Iris pigment epithelial cell (primary cell): ENCODE measurements around the gene DOCK1.
"Not testable (repeated sequence)": the region's sequence is repeated elsewhere in the genome, so short reads cannot be mapped to it uniquely, and the experiment has no call there.

Source experiments
- DNase-seq: peaks from one replicate; pipeline ENCODE4 v3.0.0-alpha.2; 2011; ENCODE audit warnings: low read depth

The DOCK1 gene

DNA sequence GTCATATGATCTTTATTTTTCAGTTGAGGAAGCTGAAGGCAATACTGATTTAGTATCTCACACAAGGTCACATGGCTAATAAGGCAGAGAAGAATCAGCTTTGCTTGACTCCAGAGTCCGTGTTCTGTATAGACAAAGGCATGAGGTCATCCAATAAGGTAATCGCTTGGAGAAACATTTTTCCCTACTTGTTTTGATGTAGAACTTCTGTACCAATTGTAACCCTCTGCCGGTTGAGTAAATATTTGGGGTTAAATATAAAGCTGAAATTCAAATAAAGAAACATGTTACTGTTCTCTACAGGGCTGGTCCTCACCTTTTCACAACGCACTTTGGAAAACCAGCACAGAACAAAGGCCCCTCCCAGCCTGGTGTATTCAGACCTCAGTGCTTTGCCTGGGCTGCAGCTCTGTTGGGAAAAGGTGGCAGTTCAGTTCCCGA, 374.1 kb downstream of the DOCK1 start:
- DNase-seq: no peak

DNA sequence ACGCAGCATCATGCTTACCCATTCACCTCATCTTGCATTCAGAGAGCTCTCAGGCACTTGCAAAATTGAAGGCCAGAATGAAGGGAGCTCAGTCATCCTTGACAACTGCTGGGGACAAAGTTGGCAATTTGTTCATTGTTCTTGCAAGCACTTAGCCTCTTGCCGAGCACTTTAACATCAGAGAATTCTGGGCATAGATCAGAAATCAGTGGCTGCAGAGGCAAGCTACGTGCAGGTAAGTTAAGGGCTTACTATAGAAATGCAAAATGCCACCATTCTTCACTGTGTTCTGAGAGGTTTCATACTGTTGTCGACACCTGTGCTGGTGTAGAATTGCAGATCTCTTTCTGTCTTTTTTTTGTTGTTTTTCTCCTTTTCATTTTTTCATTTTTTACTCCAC, 375.2 kb downstream of the DOCK1 start:
- no peak for DNase-seq

DNA sequence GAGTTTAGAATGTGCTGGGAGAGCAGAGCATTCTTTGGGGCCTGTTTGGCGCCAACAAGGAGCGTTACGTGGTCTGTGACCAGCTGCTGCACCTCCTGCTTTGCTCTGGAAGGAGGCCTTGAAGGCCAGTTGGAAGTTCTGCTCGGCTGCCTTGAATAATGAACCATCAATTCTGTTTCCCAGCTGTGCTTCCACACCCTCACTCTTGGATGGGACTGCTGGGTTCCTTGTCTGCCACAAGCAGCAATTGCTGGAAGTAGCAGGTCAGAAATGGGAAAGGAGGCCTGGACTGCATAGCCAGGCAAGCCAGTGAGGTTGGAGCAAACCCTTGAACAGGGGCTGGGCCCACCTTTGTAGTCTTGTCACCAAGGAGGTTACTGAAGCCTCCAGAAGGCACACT, 377.8 kb downstream of the DOCK1 start:
- DNase-seq: no peak

DNA sequence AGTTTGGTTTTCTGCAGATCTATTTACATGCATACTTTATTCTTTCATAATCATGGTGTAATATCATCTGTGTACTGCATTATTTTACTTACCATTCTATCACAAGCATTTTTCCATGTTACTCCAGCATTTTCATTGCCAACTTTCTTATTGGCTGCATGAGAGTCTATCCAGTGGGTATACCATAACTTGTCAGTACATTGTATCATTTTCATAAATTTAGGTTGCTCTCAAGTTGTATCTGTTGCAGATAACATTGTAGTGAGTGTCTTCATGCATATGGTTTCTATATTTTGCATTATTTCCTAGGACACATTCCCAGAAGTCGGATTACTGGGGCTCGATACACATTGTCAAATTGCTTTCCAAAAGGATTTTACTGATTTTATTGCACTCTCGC, 378.3 kb downstream of the DOCK1 start:
- DNase-seq: no peak

DNA sequence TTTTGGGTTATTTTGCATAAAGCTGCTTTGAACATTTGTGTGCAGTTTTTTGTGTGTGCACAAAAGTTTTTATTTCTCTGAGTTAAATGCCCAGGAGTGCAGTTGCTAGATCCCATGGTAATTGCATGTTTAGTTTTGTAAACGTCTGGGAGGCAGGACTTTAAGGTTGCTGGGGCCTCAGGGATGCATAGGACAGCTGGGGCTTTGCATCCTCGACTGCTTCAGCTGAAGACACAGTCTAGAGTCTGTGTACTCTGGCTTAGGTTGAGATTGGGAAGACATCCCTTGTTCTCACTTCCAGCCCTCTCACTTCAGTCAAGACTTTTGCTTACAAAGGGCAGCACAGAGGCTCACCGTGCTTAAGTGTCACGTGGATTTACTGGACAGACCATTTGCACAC, 385.6 kb downstream of the DOCK1 start:
- no peak for DNase-seq

DNA sequence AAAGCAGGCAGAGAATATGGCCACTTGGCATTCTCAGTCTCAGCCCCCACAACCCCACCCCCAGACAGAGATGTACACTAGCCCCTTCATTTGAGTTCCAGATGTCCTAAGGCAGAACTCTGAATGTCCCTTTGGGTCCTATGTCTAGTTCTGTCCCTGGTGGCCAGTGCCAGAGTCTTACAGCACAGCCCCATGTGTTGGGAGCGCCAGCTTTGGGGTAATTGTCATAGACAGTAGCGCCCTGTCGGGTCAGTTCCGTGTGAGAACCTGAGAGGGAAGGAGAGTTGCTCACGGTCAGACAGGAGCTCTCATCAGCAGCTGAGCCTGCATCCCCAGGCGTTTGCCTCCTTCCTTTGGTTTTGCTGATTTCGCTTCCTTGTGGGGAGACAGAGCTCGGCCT, 386.1 kb downstream of the DOCK1 start:
- DNase-seq: no peak

DNA sequence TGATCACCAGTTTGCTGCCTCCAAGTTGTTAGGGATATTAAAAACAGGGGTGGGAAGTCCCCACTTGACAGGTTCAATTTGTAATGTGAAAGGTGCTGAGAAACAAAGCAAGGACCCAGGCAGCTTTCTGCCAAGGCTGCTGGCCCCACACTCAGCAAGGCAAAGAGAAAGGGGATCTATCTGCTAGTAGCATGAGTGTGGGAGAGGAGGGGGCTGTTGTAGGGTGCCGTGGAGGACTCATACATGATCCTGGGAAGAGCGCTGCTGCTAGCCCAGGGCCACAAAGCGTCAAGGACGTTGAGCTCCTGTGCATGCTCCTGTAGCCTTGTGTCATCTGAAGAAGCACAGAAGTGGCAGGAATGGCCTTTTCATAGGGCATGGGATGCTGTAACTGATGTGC, 387.7 kb downstream of the DOCK1 start:
- DNase-seq: no peak

DNA sequence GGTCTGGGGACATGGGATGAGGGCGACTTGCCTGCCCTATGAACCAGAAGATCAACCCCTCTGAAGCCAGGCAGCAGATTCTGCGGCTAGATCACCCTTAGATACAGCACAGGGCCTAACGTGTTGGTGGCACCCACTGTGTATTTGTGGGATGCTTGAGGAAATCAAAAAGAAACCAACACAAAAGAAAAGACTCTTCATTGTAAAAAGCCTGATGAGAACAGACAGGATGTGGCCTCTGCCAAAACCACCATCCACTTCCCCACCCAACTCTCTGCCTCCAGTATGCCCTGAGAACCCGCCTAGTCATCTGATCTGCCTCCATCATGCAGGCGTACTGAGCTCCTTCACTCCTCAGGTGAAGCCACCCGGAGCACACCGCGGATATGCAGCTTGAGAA, 388.4 kb downstream of the DOCK1 start:
- DNase-seq: no peak

DNA sequence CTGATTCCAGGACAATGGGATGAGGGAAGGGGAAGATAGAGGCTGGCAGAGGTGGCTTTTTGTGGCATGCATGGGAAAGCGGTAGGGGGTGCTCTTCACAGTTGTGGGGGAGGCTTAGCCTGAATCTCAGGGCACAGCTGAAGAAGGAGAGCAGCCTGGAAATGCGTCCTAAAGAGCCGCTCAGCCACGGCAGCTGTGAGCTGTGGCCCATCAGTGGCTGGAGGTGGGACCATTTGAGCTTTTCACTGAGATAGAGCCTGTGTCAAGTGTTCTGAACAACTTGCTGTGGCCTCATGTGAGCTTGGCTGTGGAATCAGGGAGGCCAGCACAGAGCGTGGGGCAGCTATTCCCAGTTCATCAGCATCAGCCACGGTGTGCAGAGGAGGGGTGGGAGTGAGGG, 391.5 kb downstream of the DOCK1 start:
- no peak for DNase-seq

DNA sequence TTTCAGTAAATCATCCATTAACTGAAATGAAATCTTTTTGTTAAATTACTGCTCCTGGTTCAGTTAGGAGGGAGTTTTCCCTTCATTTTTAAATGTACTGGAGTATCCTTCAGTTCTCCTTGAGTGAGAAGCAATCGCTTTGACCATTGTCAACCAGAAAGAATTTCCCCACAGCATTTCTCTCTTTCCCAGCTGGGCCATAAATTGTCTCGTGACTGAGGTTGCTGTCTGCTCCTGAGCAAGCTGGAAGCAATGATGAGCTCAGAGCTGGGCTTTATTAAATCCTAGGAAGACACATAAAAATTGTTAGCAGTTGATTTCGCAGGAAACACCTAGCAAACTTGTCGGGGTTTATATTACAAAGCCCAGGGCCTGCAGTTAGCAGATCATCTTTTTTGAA, 393.2 kb downstream of the DOCK1 start:
- DNase-seq: no peak

DNA sequence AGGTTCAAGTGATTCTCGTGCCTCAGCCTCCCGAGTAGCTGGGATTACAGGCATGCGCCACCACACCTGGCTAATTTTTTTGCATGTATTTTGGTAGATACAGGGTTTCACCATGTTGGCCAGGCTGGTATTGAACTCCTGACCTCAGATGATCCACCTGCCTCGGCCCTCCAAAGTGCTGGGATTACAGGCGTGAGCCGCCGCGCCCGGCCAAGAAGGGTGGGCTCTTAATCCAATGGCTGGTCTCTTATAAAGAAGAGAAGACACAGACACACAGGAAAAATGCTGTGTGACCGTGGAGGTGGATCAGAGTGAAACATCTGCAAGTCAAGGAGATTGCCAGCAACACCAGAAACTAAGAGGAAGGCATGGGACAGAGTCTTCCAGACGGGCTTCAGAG, 394.0 kb downstream of the DOCK1 start:
- not testable (repeated sequence) for DNase-seq

DNA sequence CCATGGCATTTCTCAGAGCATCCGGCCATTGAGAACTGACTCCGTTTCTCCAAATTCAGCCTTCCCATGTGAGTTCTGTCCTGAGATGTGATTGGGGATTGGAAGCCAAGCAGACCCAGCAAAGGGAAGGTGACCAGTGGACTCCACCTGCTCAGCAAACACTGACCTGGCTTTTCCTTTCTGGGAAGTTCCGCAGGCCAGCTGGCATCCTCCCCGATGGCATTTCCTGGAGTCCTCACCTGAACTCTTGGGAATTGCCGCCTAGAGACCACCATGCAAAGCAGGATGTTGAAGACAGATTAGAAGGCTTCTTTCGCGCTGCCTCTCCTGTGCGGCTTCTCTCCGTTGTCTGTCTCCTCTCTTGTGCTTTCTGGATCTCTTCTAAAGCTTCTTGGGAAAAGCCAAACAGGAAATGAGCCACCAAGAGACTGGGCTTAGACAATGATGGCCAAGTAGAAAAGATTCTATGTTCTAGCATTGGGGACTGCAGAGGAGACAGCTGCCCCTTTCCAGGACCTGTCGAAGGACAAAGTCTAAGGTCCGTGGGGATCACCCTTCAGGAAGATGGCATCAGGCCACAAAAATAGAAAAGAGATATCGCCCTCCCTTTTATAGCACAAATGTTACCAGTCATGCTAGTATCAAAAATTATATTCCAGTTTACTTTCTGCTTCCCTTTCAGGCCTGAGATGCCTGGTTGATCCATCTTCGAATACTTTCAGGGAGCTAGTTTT, 394.9 kb downstream of the DOCK1 start:
- no peak for DNase-seq

DNA sequence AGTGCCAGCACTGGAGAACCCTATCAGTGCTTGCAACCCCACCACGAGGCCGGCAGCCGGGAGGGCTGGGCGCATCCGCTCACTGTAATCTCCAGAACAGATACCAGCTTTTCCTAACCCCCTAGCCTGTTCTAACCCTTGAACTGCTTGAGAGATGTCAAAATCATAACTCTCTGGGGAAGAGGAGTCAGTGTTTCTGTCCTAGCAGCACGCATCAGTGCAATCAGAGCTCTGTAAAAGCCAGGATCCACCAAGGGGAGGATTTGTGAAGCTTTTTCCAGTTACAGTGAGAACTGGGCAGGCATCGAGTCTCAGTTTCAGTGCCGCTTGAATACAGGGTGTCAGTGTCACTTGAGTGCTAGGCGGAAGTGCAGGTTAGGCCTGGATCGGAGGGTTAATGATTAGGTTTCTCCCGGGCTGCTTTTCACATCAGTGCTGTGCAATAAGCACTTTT, 395.7 kb downstream of the DOCK1 start:
- DNase-seq: no peak

DNA sequence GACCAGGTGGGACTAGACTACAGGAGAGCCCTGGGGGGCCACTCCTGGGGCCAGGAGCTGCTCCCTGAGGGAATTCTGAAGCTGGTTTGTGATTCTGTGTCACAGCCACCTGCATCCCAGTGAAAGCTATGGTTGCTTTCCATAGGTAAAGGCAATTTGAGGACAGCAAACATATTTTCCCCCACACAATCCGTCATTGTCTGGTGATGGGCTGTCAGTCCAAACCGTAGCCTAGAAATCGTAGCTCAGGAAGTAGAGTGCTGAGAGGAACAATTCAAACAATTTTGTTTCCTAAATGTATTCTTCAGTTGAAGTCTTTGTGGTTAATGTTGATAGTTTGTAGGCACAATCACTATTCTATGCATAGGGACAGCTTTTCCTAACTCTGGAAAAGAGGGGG, 397.1 kb downstream of the DOCK1 start:
- DNase-seq: no peak

DNA sequence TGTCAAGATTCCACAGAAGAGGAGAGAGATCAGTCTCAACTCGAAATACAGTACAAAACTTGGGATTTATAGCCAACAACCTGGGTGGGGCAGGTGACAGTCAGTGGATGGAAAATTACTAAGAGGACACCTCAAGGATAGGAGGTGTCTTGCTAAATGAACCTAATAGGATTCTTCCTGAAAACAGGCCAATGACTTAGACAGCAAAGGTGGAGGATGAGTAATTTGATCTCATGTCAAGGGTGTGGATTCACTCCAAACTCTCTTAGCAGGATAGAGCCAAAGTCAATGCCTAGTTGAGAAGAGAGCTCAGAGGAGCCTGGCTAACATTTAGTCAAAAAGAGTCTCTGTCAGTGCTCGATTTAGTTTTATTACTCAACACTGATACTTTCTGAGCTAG, 397.9 kb downstream of the DOCK1 start:
- no peak for DNase-seq

DNA sequence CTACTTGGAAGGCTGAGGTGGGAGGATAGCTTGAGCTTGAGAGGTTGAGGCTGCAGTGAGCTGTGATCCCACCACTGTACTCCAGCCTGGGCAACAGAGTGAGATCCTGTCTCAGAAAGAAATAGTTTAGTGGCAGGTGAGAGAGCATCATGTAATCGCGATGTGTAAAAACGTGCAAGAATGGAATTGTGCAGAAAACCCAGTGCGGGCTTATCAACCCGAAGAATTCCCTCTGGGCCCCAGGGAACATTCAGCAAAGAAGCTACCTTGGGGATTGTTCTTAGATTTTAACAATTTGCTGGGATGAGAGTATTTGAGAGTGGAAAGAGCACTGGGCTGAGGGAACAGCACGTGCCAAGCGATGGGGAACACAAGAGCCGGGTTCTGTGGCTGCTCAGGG, 398.5 kb downstream of the DOCK1 start:
- DNase-seq: no peak

DNA sequence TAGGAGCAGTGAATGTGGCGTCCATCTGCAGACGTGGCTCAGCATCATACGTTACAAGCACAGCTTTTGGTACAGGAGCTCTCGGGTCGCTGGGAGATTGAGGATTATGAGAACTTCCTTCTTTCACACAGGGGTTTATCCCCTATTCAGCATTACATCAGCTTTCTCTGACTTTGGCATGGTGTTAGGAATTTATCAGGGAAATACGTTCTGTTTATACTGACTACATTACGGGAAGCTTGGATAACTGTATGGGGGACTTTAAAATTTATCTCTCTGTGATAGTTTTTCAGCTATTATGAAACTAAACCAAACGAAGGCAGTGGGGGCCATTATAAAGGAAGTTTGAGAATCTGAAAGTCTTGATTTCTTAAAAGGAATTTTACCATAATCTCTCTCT, 401.3 kb downstream of the DOCK1 start:
- DNase-seq: peak; percentile 9

DNA sequence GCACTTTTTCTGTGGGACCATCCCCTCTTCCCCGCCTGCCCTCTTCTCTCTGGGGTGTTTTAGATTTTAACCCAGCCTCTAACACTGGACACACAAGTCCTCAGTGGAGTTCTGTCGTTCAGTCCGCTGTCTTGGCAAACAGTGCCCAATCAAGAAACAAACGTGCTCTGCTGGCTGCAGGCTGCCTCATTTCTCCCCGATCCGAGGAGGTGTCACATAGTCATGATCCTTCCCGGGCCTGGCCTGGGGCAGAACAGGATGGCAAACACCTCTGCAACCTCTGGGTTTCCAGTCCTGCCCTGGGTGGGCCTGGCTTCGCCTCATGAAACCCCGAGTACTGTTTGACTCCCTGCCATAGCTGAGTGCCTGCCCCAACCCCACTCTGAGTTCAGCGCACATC, 402.1 kb downstream of the DOCK1 start:
- no peak for DNase-seq

DNA sequence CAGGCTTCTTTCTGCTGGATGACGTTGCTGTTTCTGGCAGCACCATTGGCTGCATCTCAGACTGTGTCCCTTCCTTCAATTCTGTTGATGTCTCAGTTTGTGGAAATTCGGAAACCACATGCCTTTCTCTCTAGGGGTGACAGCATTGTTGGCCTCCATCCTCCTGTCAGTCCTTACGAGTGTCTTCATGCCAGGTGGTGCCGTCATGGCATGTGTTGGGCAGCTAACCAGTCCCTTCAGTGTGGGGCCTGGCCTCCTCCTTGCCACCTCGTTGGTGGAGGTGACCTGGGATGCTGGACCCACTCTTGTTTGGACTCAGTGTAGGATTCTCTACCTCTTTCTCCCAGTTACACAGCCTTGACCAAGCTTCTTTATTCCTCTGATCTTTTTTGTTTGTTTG, 402.8 kb downstream of the DOCK1 start:
- no peak for DNase-seq

DNA sequence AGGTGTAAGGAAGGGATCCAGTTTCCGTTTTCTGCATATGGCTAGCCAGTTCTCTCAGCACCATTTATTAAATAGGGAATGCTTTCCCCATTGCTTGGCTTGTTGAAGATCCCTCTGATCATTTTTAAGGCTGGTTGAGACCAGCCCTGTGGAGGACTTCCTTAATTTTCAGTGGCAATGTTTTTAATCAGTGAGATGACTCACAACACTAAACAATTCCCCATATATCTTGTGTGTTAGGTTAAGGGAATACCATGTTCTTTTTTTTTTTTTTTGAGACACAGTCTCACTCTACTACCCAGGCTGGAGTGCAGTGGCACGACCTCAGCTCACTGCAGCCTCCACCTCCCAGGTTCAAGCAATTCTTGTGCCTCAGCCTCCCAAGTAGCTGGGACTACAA, 404.4 kb downstream of the DOCK1 start:
- not testable (repeated sequence) for DNase-seq

DNA sequence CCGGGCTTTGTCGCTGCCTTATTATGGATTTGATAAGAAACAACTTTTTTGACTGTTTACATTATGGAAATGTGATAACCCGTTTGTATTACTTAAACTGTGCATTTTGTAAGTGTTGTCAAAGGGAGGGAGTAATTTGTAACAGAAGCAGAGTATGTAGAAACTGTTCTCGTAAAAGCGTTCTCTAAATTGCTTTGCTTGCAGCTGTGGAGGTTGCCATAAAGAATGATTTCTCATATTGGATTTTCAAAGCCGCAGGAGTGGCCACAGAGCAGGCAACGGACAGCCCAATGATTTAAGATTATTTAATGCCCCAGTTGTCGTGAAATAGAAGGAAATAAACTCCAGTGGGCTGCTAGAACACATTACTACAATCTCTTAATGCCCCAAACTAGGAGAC, 405.2 kb downstream of the DOCK1 start:
- DNase-seq: no peak

DNA sequence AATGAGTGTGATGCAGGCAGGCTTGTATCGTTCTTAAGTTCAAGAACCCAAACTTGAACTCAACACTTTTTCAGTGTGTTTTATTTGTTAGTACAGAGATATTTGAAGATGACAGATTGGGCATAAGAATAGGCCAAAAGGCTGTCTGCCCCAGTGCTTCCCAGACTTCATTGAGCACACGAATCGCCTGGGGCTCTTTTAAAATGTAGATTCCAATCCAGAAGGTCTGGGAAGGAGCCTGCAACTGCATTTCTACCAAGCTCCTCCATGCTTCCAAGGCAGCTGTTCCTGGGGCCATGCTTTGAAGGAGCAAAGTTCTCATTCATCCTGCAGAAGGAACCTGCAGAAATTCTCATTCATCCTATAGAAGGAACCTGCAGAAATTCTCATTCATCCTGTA, 405.7 kb downstream of the DOCK1 start:
- DNase-seq: no peak

DNA sequence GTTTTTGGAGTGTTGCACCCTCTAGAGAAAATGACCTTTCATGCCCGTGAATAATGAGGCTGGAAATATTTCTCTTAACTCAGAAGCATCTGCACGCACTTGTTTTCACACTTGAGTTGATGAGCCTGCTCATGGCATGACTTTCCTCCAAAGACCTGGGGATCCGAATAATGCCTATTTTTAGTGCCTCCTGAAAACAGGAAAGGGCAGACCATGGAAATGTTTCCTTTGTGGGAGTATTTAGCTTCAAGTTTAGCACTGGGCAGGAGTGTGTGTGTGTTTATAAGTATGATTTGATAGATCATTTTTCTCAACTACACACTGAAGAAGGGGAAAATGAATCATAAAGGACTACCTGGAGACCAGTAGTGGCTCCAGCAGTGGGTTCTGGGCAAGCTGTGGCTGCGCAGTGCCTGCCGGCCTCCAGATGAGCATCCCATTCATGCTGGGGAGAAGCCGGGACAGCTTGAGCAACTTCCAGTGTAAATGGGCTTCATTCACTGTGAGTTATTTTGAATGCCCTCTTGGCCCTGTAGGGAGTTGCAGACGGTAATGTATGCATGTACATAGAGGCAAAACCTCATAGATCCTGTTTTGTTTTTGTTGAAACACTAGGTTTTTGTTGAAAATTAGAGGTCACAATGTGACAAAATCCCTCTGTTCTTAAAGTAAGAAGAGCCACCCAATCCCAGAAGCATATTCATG, 408.9 kb downstream of the DOCK1 start:
- no peak for DNase-seq

DNA sequence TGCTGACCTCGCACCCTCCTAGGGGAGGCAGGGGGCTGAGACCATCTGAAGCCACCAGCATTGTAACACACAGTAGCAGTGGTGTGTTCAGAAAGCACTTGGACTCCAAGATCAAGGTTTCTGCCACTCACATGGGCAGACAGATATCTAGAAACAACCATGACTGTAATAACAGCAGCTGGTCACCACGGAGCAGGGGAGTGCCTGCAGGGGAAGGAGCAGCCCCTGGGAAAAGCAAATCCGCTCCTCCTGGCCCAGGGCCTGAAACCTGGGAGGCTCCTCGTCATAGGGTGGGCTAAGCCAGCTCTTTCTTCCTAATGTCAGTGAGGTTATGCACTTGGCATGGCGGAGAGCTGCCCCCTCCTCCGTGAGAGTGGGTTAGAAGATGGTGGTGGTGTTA, 409.6 kb downstream of the DOCK1 start:
- no peak for DNase-seq
